Activated CD8-positive, alpha-beta T cell treated with anti-CD3 and anti-CD28 coated beads for 36 hours (primary cell): ENCODE results near the gene MGAT5B. TPM values are rescaled to one million over a fixed set of nuclear protein-coding genes. Genes with fewer than 3 reads are reported as not detected.

Experiments used
- ATAC-seq: fragments of 200-7000 bp; cut with Tn5 transposase; one replicate; pipeline ENCODE4 v1.10.0; 2021; ENCODE audit warnings: mild to moderate bottlenecking, moderate library complexity
- CTCF ChIA-PET: fragments of 350-600 bp; sonication (Branson Sonifier 250); formaldehyde crosslinking; loops from one replicate; lab custom pipeline; 2021; ENCODE audit warnings: antibody characterized with exemption; lab: Charles Lee
- POLR2A ChIA-PET: fragments of 350-600 bp; sonication (Branson Sonifier 250); formaldehyde crosslinking; loops from one replicate; lab custom pipeline; 2021; ENCODE audit warnings: antibody characterized with exemption; lab: Charles Lee
- DNase-seq: peaks from one replicate; pipeline ENCODE4 v3.0.0-alpha.2; 2020
- H3K27ac Mint-ChIP-seq: one replicate; pipeline ENCODE4 v1.8.0; 2021; ENCODE audit warnings: mild to moderate bottlenecking, mixed read lengths
- H3K27me3 Mint-ChIP-seq: one replicate; pipeline ENCODE4 v1.8.0; 2021; ENCODE audit warnings: mixed read lengths
- H3K36me3 Mint-ChIP-seq: one replicate; pipeline ENCODE4 v1.8.0; 2021; ENCODE audit warnings: low read depth, mixed read lengths
- H3K4me1 Mint-ChIP-seq: one replicate; pipeline ENCODE4 v1.8.0; 2021; ENCODE audit warnings: low read depth, mixed read lengths
- H3K4me3 Mint-ChIP-seq: one replicate; pipeline ENCODE4 v1.8.0; 2021; ENCODE audit warnings: mild to moderate bottlenecking, moderate library complexity, mixed read lengths
- H3K9me3 Mint-ChIP-seq: one replicate; pipeline ENCODE4 v1.8.0; 2021; ENCODE audit warnings: mixed read lengths
- intact Hi-C: fragments of 100-400 bp; cut with micrococcal nuclease; formaldehyde crosslinking; loops from one replicate; pipeline ENCODE4 v1.10.0; 2022
- total RNA-seq, 2 experiments: library from RNA; stranded (reverse); gene quantifications; one replicate each; pipeline ENCODE4 v1.2.3, GENCODE V29; 2021
- TF ChIP-seq, protein P1 (sequence below): fragments of 200-600 bp; IDR thresholded peaks from one replicate; pipeline ENCODE4 v1.8.0; 2022; ENCODE audit warnings: antibody characterized with exemption, mild to moderate bottlenecking

Gene MGAT5B
- total RNA-seq, 2 experiments from 2014 or later, result not detected

DNA sequence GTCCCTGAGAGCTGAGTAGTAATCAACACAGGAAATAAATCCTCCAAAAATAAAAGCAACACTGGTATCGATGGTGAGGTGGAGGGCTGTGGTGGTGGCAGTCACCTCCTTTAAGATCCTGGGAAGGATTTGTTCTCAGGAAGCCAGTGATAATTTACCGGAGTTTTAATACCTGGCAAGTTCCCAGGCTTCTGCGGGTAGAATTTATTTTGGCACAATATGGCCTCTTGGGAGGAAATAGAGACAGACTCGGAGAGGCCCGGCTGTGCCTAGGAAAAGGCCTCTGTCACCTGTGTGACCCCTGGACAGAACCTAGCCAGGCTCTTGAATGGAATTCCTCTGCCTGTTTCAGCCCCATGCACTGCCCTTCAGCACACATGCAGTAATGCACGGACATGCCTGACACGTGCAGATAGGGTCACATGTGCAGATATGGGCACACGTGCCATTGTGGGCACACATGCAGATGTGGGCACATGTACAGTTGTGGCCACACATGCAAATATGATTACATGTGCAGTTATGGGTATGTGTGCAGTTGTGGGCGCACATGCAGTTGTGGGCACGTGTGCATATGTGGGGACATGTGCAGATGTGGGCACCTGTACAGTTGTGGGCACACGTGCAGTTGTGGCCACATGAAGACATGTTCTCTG is 33.5 kb downstream of the MGAT5B start:
- Mint-ChIP-seq H3K9me3 (no peaks in the 10 kb centered on the region), H3K27ac (no peak overlapping the region), H3K4me1 (no peaks in the 10 kb centered on the region), H3K36me3 (no peaks in the 10 kb centered on the region), H3K4me3 (no peak overlapping the region), H3K27me3 (no peaks in the 10 kb centered on the region)
- ChIA-PET POLR2A (no interaction called here), CTCF (no interaction called here)
- TF ChIP-seq, protein P1, sequence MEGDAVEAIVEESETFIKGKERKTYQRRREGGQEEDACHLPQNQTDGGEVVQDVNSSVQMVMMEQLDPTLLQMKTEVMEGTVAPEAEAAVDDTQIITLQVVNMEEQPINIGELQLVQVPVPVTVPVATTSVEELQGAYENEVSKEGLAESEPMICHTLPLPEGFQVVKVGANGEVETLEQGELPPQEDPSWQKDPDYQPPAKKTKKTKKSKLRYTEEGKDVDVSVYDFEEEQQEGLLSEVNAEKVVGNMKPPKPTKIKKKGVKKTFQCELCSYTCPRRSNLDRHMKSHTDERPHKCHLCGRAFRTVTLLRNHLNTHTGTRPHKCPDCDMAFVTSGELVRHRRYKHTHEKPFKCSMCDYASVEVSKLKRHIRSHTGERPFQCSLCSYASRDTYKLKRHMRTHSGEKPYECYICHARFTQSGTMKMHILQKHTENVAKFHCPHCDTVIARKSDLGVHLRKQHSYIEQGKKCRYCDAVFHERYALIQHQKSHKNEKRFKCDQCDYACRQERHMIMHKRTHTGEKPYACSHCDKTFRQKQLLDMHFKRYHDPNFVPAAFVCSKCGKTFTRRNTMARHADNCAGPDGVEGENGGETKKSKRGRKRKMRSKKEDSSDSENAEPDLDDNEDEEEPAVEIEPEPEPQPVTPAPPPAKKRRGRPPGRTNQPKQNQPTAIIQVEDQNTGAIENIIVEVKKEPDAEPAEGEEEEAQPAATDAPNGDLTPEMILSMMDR, result no peak
- DNase-seq, result no peak
- no peak for ATAC-seq
- intact Hi-C loops, result no loop called here

DNA sequence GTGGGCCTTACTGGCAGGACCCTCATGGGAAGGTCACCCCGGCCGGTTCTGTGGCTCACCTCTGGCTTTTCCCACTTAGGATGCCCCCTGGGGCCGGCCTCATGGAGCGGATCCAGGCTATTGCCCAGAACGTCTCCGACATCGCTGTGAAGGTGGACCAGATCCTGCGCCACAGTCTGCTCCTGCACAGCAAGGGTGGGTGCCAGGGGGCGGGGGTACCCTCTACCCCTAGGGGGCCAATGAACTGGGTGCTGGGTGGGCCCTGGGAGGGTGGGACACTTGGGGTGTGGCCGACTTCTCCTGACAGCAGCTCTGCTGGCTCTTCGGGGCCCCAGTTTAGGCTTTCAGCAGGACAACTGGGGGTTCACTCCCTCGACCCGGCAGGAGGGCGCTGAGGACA is 34.3 kb downstream of the MGAT5B start:
- Mint-ChIP-seq H3K27ac (no peak overlapping the region), H3K4me1 (no peaks in the 10 kb centered on the region), H3K9me3 (no peaks in the 10 kb centered on the region), H3K27me3 (no peaks in the 10 kb centered on the region), H3K4me3 (no peak overlapping the region), H3K36me3 (no peaks in the 10 kb centered on the region)
- ChIA-PET CTCF (no interaction called here), POLR2A (no interaction called here)
- DNase-seq (no peak), ATAC-seq (no peak)
- TF ChIP-seq, protein P1, result no peak
- intact Hi-C loops, result no loop called here

DNA sequence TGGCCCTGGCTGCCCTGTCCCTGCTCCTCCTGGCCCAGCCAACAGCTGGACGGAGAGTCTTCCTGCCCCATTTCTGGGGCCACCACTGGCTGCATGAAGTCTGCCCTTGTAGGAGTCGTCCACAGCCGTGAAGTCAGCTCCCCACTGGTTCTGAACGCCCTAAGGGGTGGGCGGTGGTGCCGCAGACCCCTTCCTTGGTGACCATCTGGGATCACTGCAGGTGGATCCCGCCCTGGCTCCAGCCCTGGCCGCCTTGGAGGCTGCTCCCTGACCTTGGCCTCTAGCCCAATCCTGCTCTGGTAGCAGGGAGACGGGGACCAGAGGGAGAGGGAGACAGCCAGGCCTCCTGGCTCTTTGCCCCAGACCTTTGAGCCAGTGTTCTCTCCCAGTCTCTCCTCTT is 35.4 kb downstream of the MGAT5B start:
- TF ChIP-seq, protein P1, result no peak
- no peak overlapping the region for H3K27ac Mint-ChIP-seq
- CTCF ChIA-PET, result no interaction called here
- DNase-seq (no peak), ATAC-seq (no peak)
- H3K36me3 Mint-ChIP-seq, result no peaks in the 10 kb centered on the region
- POLR2A ChIA-PET, result no interaction called here
- H3K9me3 Mint-ChIP-seq, result no peaks in the 10 kb centered on the region
- H3K27me3 Mint-ChIP-seq, result no peaks in the 10 kb centered on the region
- H3K4me3 Mint-ChIP-seq, result no peak overlapping the region
- no peaks in the 10 kb centered on the region for H3K4me1 Mint-ChIP-seq
- intact Hi-C loops, result no loop called here

DNA sequence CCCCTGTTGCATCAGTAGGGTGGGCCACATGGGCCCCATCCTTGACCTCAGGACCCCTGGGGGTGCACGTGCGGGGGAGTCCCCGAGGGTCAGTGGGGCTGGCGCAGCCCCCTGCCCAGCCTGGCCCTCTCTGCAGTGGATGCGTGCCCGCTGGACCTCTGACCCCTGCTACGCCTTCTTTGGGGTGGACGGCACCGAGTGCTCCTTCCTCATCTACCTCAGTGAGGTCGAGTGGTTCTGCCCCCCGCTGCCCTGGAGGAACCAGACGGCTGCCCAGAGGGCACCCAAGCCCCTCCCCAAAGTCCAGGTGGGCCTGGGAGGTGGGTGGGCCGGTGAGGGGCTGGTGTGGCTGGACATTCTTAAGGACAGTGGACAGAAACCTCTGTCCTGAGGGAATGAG is 35.9 kb downstream of the MGAT5B start:
- Mint-ChIP-seq H3K27ac (no peak overlapping the region), H3K4me3 (no peak overlapping the region), H3K36me3 (no peaks in the 10 kb centered on the region), H3K4me1 (no peaks in the 10 kb centered on the region), H3K27me3 (no peaks in the 10 kb centered on the region), H3K9me3 (no peaks in the 10 kb centered on the region)
- ChIA-PET POLR2A (no interaction called here), CTCF (interaction anchor here (0.9 kb wide), 1 partner anchor 36 kb away, joined by 3 read pairs; the partner anchor contains the start of gene MGAT5B)
- intact Hi-C loops, result no loop called here
- DNase-seq, result no peak
- TF ChIP-seq, protein P1, result no peak
- no peak for ATAC-seq

DNA sequence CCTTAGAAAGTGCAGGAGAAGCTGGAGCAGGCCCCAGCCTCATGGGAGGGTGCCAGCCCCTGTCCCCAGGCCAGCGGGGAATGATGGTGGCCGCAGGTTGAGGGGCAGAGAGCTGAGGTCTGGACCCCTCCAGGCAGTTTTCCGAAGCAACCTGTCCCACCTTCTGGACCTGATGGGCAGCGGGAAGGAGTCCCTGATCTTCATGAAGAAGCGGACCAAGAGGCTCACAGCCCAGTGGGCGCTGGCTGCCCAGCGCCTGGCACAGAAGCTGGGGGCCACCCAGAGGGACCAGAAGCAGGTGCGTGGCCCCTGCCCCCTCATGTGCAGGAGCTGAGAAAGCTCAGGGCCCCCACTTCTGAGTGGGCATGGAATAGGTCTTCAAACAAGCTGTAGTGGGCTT is 36.8 kb downstream of the MGAT5B start:
- Mint-ChIP-seq H3K9me3 (no peaks in the 10 kb centered on the region), H3K36me3 (no peaks in the 10 kb centered on the region), H3K27me3 (no peaks in the 10 kb centered on the region), H3K4me3 (no peak overlapping the region), H3K27ac (no peak overlapping the region), H3K4me1 (no peaks in the 10 kb centered on the region)
- ATAC-seq, result no peak
- CTCF ChIA-PET, result interaction anchor here (0.6 kb wide), 1 partner anchor 96 kb away, joined by 3 read pairs; no protein-coding TSS in a partner anchor
- POLR2A ChIA-PET, result no interaction called here
- TF ChIP-seq, protein P1, result no peak
- DNase-seq, result no peak
- intact Hi-C loops, result no loop called here
